SU-DHL-6 (cell line): ENCODE results near the gene AIP.

Experiments used
- H2AFZ ChIP-seq: fragments of 200-600 bp; sonication (generic); 2 replicates; pipeline ENCODE4 v1.6.1; 2014; ENCODE audit warnings: low read depth, mild to moderate bottlenecking, moderate library complexity, mixed read lengths, antibody characterized with exemption, low read length; ENCODE audit not compliant: severe bottlenecking
- H3F3A ChIP-seq: fragments of 200-600 bp; shearing (Covaris generic); 2 replicates; pipeline ENCODE4 v1.6.0; 2016; ENCODE audit warnings: antibody characterized with exemption, mild to moderate bottlenecking; ENCODE audit not compliant: insufficient read depth
- H3K27ac ChIP-seq: fragments of 200-600 bp; sonication (generic); 2 replicates; pipeline ENCODE4 v1.5.1; 2016; ENCODE audit warnings: low read depth, mild to moderate bottlenecking, low read length, moderate library complexity, mixed read lengths
- H3K27me3 ChIP-seq: fragments of 200-600 bp; sonication (generic), shearing (Covaris generic); 2 replicates; pipeline ENCODE4 v1.6.0; 2014; ENCODE audit warnings: mild to moderate bottlenecking, low read length
- H3K36me3 ChIP-seq: fragments of 200-600 bp; sonication (generic); 2 replicates; pipeline ENCODE4 v1.6.1; 2014; ENCODE audit warnings: mild to moderate bottlenecking, low read length, mixed read lengths
- H3K4me2 ChIP-seq: fragments of 300-600, 200-600 bp; shearing (Covaris generic), sonication (generic); 2 replicates; pipeline ENCODE4 v1.6.0; 2014; ENCODE audit warnings: low read length, low read depth, mild to moderate bottlenecking; ENCODE audit not compliant: poor library complexity, severe bottlenecking
- H3K4me3 ChIP-seq: fragments of 200-600 bp; sonication (generic); 2 replicates; pipeline ENCODE4 v1.5.1; 2014; ENCODE audit warnings: antibody characterized with exemption, low read length, mild to moderate bottlenecking, mixed read lengths; ENCODE audit not compliant: insufficient read depth, poor library complexity, severe bottlenecking
- H3K79me2 ChIP-seq: fragments of 200-600 bp; sonication (generic); 2 replicates; pipeline ENCODE4 v1.6.1; 2014; ENCODE audit warnings: mild to moderate bottlenecking, low read length, moderate library complexity; ENCODE audit not compliant: insufficient read depth
- H3K9ac ChIP-seq: fragments of 200-600 bp; sonication (generic); 2 replicates; pipeline ENCODE4 v1.7.0; 2014; ENCODE audit warnings: mild to moderate bottlenecking, low read length
- H3K9me2 ChIP-seq: fragments of 200-600 bp; sonication (generic); replicated peaks from 2 replicates; pipeline ENCODE4 v1.6.1; 2014; ENCODE audit warnings: low read length; ENCODE audit not compliant: insufficient read depth
- H3K9me3 ChIP-seq: fragments of 200-600 bp; sonication (generic); 2 replicates; pipeline ENCODE4 v1.6.1; 2014; ENCODE audit warnings: low read length, mixed read lengths; ENCODE audit not compliant: insufficient read depth
- H4K20me1 ChIP-seq: fragments of 200-600 bp; sonication (generic); 2 replicates; pipeline ENCODE4 v1.6.1; 2014; ENCODE audit warnings: low read depth, mild to moderate bottlenecking, antibody characterized with exemption, low read length, moderate library complexity, mixed read lengths
- EZH2phosphoT487 ChIP-seq: fragments of 200-600 bp; sonication (generic), shearing (Covaris generic); conservative IDR thresholded peaks from 2 replicates; pipeline ENCODE4 v1.6.1; 2018; ENCODE audit warnings: mild to moderate bottlenecking, antibody characterized with exemption, low read length, moderate library complexity, mixed read lengths
- TF ChIP-seq, protein P1 (sequence below): fragments of 200-600 bp; sonication (generic); IDR thresholded peaks from one replicate; pipeline ENCODE4 v1.5.1; 2017; ENCODE audit warnings: antibody characterized with exemption, mild to moderate bottlenecking, low read length, moderate library complexity; ENCODE audit not compliant: insufficient read depth, poor library complexity, severe bottlenecking

The AIP gene

DNA sequence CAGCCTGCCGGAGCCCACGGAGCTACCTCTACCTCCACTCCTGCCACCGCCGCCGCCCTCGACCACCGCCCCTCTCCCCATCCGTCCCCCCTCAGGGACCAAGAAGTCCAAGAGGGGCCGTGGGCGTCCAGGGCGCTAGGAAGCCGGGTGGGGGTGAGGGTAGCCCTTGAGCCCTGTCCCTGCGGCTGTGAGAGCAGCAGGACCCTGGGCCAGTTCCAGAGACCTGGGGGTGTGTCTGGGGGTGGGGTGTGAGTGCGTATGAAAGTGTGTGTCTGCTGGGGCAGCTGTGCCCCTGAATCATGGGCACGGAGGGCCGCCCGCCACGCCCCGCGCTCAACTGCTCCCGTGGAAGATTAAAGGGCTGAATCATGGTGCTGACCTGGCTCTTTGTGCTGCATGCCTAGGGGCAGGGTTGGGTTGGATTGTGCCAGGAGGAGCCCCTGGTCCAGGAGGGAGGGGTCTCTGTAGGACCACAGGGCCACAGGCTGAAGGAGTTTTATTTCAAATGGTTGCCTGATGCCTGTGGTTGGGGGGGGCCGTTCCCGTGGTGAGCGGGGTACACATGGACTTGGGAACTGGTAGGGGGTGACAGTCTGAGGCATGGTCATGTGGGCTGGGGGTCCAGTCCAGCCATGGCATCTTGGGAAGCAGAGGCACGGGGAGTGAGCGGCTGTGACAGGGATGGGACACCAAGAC lies 47.6 kb upstream of the AIP start:
- Histone ChIP-seq H3K9ac (peak overlapping the region; percentile 100), H3K4me2 (peak overlapping the region; percentile 99), H3F3A (peaks cover 63% of the 10 kb centered on the region), H3K79me2 (peaks cover 24% of the 10 kb centered on the region; the same call in 1 of the 2 replicates), H4K20me1 (no peaks in the 10 kb centered on the region), H3K27me3 (no peaks in the 10 kb centered on the region), H3K4me3 (peak overlapping the region; percentile 96), H3K9me3 (no peaks in the 10 kb centered on the region), H2AFZ (no peak overlapping the region), H3K27ac (peak overlapping the region; percentile 100), H3K36me3 (no peaks in the 10 kb centered on the region), H3K9me2 (no peaks in the 10 kb centered on the region)
- TF ChIP-seq, protein P1, sequence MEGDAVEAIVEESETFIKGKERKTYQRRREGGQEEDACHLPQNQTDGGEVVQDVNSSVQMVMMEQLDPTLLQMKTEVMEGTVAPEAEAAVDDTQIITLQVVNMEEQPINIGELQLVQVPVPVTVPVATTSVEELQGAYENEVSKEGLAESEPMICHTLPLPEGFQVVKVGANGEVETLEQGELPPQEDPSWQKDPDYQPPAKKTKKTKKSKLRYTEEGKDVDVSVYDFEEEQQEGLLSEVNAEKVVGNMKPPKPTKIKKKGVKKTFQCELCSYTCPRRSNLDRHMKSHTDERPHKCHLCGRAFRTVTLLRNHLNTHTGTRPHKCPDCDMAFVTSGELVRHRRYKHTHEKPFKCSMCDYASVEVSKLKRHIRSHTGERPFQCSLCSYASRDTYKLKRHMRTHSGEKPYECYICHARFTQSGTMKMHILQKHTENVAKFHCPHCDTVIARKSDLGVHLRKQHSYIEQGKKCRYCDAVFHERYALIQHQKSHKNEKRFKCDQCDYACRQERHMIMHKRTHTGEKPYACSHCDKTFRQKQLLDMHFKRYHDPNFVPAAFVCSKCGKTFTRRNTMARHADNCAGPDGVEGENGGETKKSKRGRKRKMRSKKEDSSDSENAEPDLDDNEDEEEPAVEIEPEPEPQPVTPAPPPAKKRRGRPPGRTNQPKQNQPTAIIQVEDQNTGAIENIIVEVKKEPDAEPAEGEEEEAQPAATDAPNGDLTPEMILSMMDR = no peak
- TF ChIP-seq EZH2phosphoT487 = no peak

DNA sequence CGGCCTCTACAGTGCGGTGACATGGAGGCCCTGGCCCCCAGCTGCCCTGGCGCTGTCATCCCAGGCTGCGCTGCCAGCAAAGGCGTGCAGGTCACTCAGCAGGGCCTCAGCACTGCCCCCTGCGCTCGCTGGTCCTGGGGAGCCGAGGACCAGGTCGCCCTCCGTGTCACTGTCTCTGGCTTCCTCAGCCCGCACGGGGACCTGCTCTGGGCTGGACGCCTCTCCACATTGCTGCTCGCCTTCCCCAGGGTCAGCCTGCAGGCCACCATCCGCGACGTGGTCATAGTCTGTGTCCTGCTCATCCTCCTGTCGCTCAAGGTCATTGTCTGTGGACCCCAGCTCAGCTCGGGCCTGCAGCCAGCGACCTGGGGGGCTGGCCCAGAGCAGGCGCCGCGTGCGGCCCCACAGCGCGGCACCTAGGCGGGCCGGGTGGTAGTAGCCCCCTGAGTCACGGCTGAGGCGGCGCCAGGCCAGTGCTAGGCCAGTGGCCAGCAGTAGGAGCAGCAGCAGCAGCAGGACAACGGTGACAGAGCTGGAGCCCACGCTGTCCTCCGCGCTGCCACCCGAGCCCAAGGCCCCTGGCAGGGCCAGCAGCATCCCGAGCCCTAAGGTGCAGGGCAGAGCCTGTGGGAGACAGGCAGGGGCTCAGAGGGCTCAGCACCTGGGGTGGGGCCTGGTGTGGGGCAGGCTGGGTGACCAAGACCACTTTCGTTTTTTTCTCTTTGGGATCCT lies 46.9 kb upstream of the AIP start:
- peaks cover 70% of the 10 kb centered on the region for H3F3A ChIP-seq
- H3K9me3 ChIP-seq = no peaks in the 10 kb centered on the region
- peak overlapping the region; percentile 96 for H3K4me3 ChIP-seq
- H3K27ac ChIP-seq = peak overlapping the region; percentile 100
- H2AFZ ChIP-seq = no peak overlapping the region
- TF ChIP-seq, protein P1 = no peak
- no peak for TF ChIP-seq EZH2phosphoT487
- H3K27me3 ChIP-seq = no peaks in the 10 kb centered on the region
- H3K9ac ChIP-seq = peak overlapping the region; percentile 100
- H4K20me1 ChIP-seq = no peaks in the 10 kb centered on the region
- peaks cover 24% of the 10 kb centered on the region; the same call in 1 of the 2 replicates for H3K79me2 ChIP-seq
- no peaks in the 10 kb centered on the region for H3K36me3 ChIP-seq
- no peaks in the 10 kb centered on the region for H3K9me2 ChIP-seq
- H3K4me2 ChIP-seq = peak overlapping the region; percentile 99

DNA sequence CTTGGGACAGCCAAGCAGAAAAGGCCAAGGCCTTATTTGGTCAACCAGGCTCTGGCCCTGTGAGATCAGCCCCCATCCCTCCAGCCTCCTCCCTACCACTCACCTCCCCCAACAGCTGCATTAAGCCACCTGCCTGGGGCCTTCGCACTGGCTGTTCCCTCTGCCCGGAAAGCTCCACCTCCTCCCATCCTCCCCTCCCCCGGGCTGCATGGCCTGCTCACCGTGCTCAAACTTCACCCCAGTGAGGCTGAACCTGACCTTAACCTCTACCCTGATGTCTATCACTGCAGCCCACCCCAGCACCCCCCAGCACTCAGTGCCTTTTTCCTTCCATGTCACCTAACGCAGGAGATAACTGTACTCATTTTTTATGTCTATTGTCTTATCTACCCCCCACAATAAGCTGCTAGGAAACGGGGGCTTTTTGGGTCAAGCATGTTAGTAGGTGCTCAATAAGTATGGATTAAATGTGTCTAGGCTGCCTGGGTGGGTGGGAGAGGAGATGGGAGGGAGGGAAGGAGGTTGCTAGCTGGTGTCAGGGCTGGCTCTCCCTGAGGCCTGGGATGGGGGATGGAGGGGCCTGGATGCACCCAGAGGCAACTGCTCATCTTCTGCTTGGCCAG lies 46.3 kb upstream of the AIP start:
- no peak for TF ChIP-seq EZH2phosphoT487
- TF ChIP-seq, protein P1 = no peak
- no peaks in the 10 kb centered on the region for H3K9me3 ChIP-seq
- no peaks in the 10 kb centered on the region for H3K9me2 ChIP-seq
- peak overlapping the region; percentile 99 for H3K4me2 ChIP-seq
- no peaks in the 10 kb centered on the region for H3K36me3 ChIP-seq
- peaks cover 76% of the 10 kb centered on the region for H3F3A ChIP-seq
- H3K27me3 ChIP-seq = no peaks in the 10 kb centered on the region
- H2AFZ ChIP-seq = no peak overlapping the region
- no peaks in the 10 kb centered on the region for H4K20me1 ChIP-seq
- H3K27ac ChIP-seq = peak overlapping the region; percentile 100
- peak overlapping the region; percentile 100 for H3K9ac ChIP-seq
- peak overlapping the region; percentile 96 for H3K4me3 ChIP-seq
- H3K79me2 ChIP-seq = peaks cover 24% of the 10 kb centered on the region; the same call in 1 of the 2 replicates
